Breast epithelium (tissue), 3 donors: ENCODE measurements around the gene PLA2G4D.

Experiments used
- POLR2A ChIP-seq: fragments of 450-650 bp; IDR thresholded peaks from one replicate; pipeline ENCODE4 v1.6.1; 2016; ENCODE audit warnings: antibody characterized with exemption, mild to moderate bottlenecking, moderate library complexity
- TF ChIP-seq, protein P1 (sequence below), 3 donors: fragments of 450-650 bp; IDR thresholded peaks; one replicate each; pipeline ENCODE4 v1.5.1; 2016 to 2017; ENCODE audit warnings: antibody characterized with exemption in 3 of 3, mild to moderate bottlenecking in 3 of 3, moderate library complexity in 3 of 3

- no peak for TF ChIP-seq POLR2A
- TF ChIP-seq, protein P1, sequence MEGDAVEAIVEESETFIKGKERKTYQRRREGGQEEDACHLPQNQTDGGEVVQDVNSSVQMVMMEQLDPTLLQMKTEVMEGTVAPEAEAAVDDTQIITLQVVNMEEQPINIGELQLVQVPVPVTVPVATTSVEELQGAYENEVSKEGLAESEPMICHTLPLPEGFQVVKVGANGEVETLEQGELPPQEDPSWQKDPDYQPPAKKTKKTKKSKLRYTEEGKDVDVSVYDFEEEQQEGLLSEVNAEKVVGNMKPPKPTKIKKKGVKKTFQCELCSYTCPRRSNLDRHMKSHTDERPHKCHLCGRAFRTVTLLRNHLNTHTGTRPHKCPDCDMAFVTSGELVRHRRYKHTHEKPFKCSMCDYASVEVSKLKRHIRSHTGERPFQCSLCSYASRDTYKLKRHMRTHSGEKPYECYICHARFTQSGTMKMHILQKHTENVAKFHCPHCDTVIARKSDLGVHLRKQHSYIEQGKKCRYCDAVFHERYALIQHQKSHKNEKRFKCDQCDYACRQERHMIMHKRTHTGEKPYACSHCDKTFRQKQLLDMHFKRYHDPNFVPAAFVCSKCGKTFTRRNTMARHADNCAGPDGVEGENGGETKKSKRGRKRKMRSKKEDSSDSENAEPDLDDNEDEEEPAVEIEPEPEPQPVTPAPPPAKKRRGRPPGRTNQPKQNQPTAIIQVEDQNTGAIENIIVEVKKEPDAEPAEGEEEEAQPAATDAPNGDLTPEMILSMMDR (IDR thresholded peaks at IDR 0.05) = no peak
Observed at GRCh38 chr15:42119446-42119760, 25.0 kb upstream of the PLA2G4D start.
